ENCODE data around the gene SHB.

Gene SHB

GRCh38 chr9:38090170-38090569 lies 21.1 kb upstream of the SHB start:
- no peaks in the 10 kb centered on the region for H3K27me3 ChIP-seq
- H3K4me2 ChIP-seq: no peak overlapping the region
- no peak for TF ChIP-seq Cebpa-rat (IDR thresholded peaks at IDR 0.05)
- no peak overlapping the region for H3K4me3 ChIP-seq
- H3K4me1 ChIP-seq: peaks cover 0 to 33% (median 8%) of the 10 kb centered on the region in 10 experiments; a peak in 14 of 20 replicates
- H4K20me1 ChIP-seq: no peaks in the 10 kb centered on the region
- H3K9ac ChIP-seq: no peak overlapping the region
- no peaks in the 10 kb centered on the region for H3K36me3 ChIP-seq
- no peaks in the 10 kb centered on the region for H3K9me3 ChIP-seq (replicated peaks in 1 of 11)
- H3K27ac ChIP-seq: no peak overlapping the region

GRCh38 chr9:38089387-38090165 lies 20.5 kb upstream of the SHB start:
- peaks cover 0 to 38% (median 8%) of the 10 kb centered on the region in 10 experiments; a peak in 14 of 20 replicates for H3K4me1 ChIP-seq

GRCh38 chr9:38088006-38088925 lies 19.2 kb upstream of the SHB start:
- Histone ChIP-seq H3K36me3 (no peaks in the 10 kb centered on the region), H3K27ac (no peak overlapping the region), H3K4me3 (no peak overlapping the region), H3K9ac (no peak overlapping the region), H3K4me1 (peaks cover 2 to 50% (median 11%) of the 10 kb centered on the region in 10 experiments; a peak in 15 of 20 replicates), H4K20me1 (no peaks in the 10 kb centered on the region), H3K4me2 (peak overlapping the region in 4 of 11 experiments; percentile 3 to 33 (median 14); a peak in 4 of 22 replicates), H3K27me3 (no peaks in the 10 kb centered on the region), H3K9me3 (replicated peaks in 1 of 11) (no peaks in the 10 kb centered on the region)
- no peak for TF ChIP-seq Cebpa-rat (IDR thresholded peaks at IDR 0.05)

More at GRCh38 chr9:38089387-38090165, 20.5 kb upstream of the SHB start:
- Histone ChIP-seq H3K4me3 (no peak overlapping the region), H3K4me2 (no peak overlapping the region), H3K27me3 (no peaks in the 10 kb centered on the region), H3K36me3 (no peaks in the 10 kb centered on the region), H3K9ac (no peak overlapping the region), H3K27ac (no peak overlapping the region), H3K9me3 (replicated peaks in 1 of 11) (no peaks in the 10 kb centered on the region), H4K20me1 (no peaks in the 10 kb centered on the region)
- no peak for TF ChIP-seq Cebpa-rat (IDR thresholded peaks at IDR 0.05)

- TF ChIP-seq Cebpa-rat (IDR thresholded peaks at IDR 0.05): no peak
- Histone ChIP-seq H3K36me3 (no peaks in the 10 kb centered on the region), H3K9ac (no peak overlapping the region), H3K9me3 (replicated peaks in 1 of 11) (no peaks in the 10 kb centered on the region), H3K4me1 (peaks cover 10 to 55% (median 20%) of the 10 kb centered on the region in 10 experiments; a peak in 19 of 20 replicates), H3K4me2 (peak overlapping the region in 3 of 11 experiments; percentile 17 to 53 (median 28); a peak in 5 of 22 replicates), H3K4me3 (no peak overlapping the region), H4K20me1 (no peaks in the 10 kb centered on the region), H3K27me3 (no peaks in the 10 kb centered on the region), H3K27ac (no peak overlapping the region)
Measured at GRCh38 chr9:38086496-38086895, 17.5 kb upstream of the SHB start.

- Histone ChIP-seq H3K9ac (no peak overlapping the region), H4K20me1 (no peaks in the 10 kb centered on the region), H3K27ac (no peak overlapping the region), H3K4me2 (peak overlapping the region in 1 of 11 experiments; percentile 75; a peak in 1 of 22 replicates), H3K4me3 (no peak overlapping the region), H3K4me1 (peaks cover 10 to 52% (median 20%) of the 10 kb centered on the region in 10 experiments; a peak in 19 of 20 replicates), H3K9me3 (replicated peaks in 1 of 11) (no peaks in the 10 kb centered on the region), H3K27me3 (no peaks in the 10 kb centered on the region), H3K36me3 (no peaks in the 10 kb centered on the region)
- TF ChIP-seq Cebpa-rat (IDR thresholded peaks at IDR 0.05): no peak
Measured at GRCh38 chr9:38085308-38085707, 16.3 kb upstream of the SHB start.

- no peak for TF ChIP-seq Cebpa-rat (IDR thresholded peaks at IDR 0.05)
- H4K20me1 ChIP-seq: no peaks in the 10 kb centered on the region
- H3K9ac ChIP-seq: no peak overlapping the region
- no peaks in the 10 kb centered on the region for H3K36me3 ChIP-seq
- peaks cover 10 to 59% (median 20%) of the 10 kb centered on the region in 10 experiments; a peak in 19 of 20 replicates for H3K4me1 ChIP-seq
- peak overlapping the region in 4 of 11 experiments; percentile 1 to 75 (median 57); a peak in 6 of 22 replicates for H3K4me2 ChIP-seq
- no peaks in the 10 kb centered on the region for H3K27me3 ChIP-seq
- no peak overlapping the region for H3K4me3 ChIP-seq
- no peak overlapping the region for H3K27ac ChIP-seq
- no peaks in the 10 kb centered on the region for H3K9me3 ChIP-seq (replicated peaks in 1 of 11)
Measured at GRCh38 chr9:38084556-38084880, 15.5 kb upstream of the SHB start.

GRCh38 chr9:38083858-38084555 lies 15.0 kb upstream of the SHB start:
- peak overlapping the region in 4 of 11 experiments; percentile 1 to 75 (median 57); a peak in 7 of 22 replicates for H3K4me2 ChIP-seq
- H3K9ac ChIP-seq: no peak overlapping the region
- H3K27ac ChIP-seq: no peak overlapping the region
- no peak overlapping the region for H3K4me3 ChIP-seq
- H4K20me1 ChIP-seq: no peaks in the 10 kb centered on the region
- H3K36me3 ChIP-seq: no peaks in the 10 kb centered on the region
- no peak for TF ChIP-seq Cebpa-rat (IDR thresholded peaks at IDR 0.05)
- H3K4me1 ChIP-seq: peaks cover 10 to 64% (median 20%) of the 10 kb centered on the region in 10 experiments; a peak in 19 of 20 replicates
- H3K27me3 ChIP-seq: no peaks in the 10 kb centered on the region
- no peaks in the 10 kb centered on the region for H3K9me3 ChIP-seq (replicated peaks in 1 of 11)

GRCh38 chr9:38082446-38083287 lies 13.6 kb upstream of the SHB start:
- no peak for TF ChIP-seq Cebpa-rat (IDR thresholded peaks at IDR 0.05)

More at GRCh38 chr9:38082446-38083287, 13.6 kb upstream of the SHB start:
- Histone ChIP-seq H3K36me3 (no peaks in the 10 kb centered on the region), H3K27ac (no peak overlapping the region), H3K9me3 (replicated peaks in 1 of 11) (no peaks in the 10 kb centered on the region), H3K4me2 (peak overlapping the region; percentile 4 to 59 (median 33); a peak in 20 of 22 replicates), H3K27me3 (no peaks in the 10 kb centered on the region), H3K9ac (no peak overlapping the region), H3K4me3 (no peak overlapping the region), H4K20me1 (no peaks in the 10 kb centered on the region), H3K4me1 (peaks cover 7 to 68% (median 17%) of the 10 kb centered on the region in 10 experiments; a peak in 19 of 20 replicates)
